Measurements from ENCODE around the gene ARVCF.

ARVCF gene

DNA sequence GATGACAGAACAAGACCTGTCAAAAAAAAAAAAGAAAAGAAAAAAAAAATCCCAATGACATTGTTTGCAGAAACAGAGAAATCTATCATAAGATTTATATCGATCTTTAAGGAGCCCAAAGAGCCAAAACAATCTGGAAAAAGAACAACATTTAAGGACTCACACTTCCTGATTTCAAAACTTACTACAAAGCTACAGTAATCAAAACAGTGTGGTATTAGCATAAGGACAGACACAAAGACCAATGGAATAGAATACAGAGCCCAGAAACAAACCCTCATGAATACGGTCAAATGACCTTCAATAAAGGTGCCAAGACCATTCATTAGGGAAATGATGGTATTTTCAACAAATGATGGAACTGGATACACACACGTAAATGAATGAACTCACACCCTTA is 12.2 kb downstream of the ARVCF start:
- Histone ChIP-seq H3K27ac (ENCODE audit: poor library complexity, severe bottlenecking) (no peak overlapping the region), H3K36me3 (ENCODE audit: low read depth) (no peaks in the 10 kb centered on the region), H3K27me3 (ENCODE audit: insufficient read depth, poor library complexity, severe bottlenecking) (no peaks in the 10 kb centered on the region), H3K9me3 (ENCODE audit: severe bottlenecking) (peaks cover 2% of the 10 kb centered on the region), H3K4me3 (ENCODE audit: severe bottlenecking) (no peak overlapping the region), H3K4me1 (ENCODE audit: insufficient read depth, poor library complexity, severe bottlenecking) (no peaks in the 10 kb centered on the region)
- DNase-seq (ENCODE audit: low spot score) = no peak
- no peak for ATAC-seq (ENCODE audit: low read depth)
- TF ChIP-seq, protein P1, sequence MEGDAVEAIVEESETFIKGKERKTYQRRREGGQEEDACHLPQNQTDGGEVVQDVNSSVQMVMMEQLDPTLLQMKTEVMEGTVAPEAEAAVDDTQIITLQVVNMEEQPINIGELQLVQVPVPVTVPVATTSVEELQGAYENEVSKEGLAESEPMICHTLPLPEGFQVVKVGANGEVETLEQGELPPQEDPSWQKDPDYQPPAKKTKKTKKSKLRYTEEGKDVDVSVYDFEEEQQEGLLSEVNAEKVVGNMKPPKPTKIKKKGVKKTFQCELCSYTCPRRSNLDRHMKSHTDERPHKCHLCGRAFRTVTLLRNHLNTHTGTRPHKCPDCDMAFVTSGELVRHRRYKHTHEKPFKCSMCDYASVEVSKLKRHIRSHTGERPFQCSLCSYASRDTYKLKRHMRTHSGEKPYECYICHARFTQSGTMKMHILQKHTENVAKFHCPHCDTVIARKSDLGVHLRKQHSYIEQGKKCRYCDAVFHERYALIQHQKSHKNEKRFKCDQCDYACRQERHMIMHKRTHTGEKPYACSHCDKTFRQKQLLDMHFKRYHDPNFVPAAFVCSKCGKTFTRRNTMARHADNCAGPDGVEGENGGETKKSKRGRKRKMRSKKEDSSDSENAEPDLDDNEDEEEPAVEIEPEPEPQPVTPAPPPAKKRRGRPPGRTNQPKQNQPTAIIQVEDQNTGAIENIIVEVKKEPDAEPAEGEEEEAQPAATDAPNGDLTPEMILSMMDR (IDR thresholded peaks at IDR 0.05; ENCODE audit: poor library complexity, severe bottlenecking) = no peak

- TF ChIP-seq, protein P1 (IDR thresholded peaks at IDR 0.05; ENCODE audit: poor library complexity, severe bottlenecking) = no peak
- no peaks in the 10 kb centered on the region for H3K4me1 ChIP-seq (ENCODE audit: insufficient read depth, poor library complexity, severe bottlenecking)
- H3K4me3 ChIP-seq (ENCODE audit: severe bottlenecking) = no peak overlapping the region
- no peaks in the 10 kb centered on the region for H3K27me3 ChIP-seq (ENCODE audit: insufficient read depth, poor library complexity, severe bottlenecking)
- H3K9me3 ChIP-seq (ENCODE audit: severe bottlenecking) = peaks cover 2% of the 10 kb centered on the region
- no peak overlapping the region for H3K27ac ChIP-seq (ENCODE audit: poor library complexity, severe bottlenecking)
- ATAC-seq (ENCODE audit: low read depth) (no peak), DNase-seq (ENCODE audit: low spot score) (no peak)
- H3K36me3 ChIP-seq (ENCODE audit: low read depth) = no peaks in the 10 kb centered on the region
Observed at GRCh38 chr22:20003304-20003703, 13.3 kb downstream of the ARVCF start.

- TF ChIP-seq, protein P1 (IDR thresholded peaks at IDR 0.05; ENCODE audit: poor library complexity, severe bottlenecking) = no peak
- H3K36me3 ChIP-seq (ENCODE audit: low read depth) = no peaks in the 10 kb centered on the region
- no peaks in the 10 kb centered on the region for H3K4me1 ChIP-seq (ENCODE audit: insufficient read depth, poor library complexity, severe bottlenecking)
- H3K9me3 ChIP-seq (ENCODE audit: severe bottlenecking) = peaks cover 2% of the 10 kb centered on the region
- no peaks in the 10 kb centered on the region for H3K27me3 ChIP-seq (ENCODE audit: insufficient read depth, poor library complexity, severe bottlenecking)
- ATAC-seq (ENCODE audit: low read depth) = no peak
- DNase-seq (ENCODE audit: low spot score) = no peak
- no peak overlapping the region for H3K27ac ChIP-seq (ENCODE audit: poor library complexity, severe bottlenecking)
- no peak overlapping the region for H3K4me3 ChIP-seq (ENCODE audit: severe bottlenecking)
Observed at GRCh38 chr22:20002636-20003035, 14.0 kb downstream of the ARVCF start.

- H3K4me3 ChIP-seq (ENCODE audit: severe bottlenecking) = no peak overlapping the region
- no peak for DNase-seq (ENCODE audit: low spot score)
- TF ChIP-seq, protein P1 (IDR thresholded peaks at IDR 0.05; ENCODE audit: poor library complexity, severe bottlenecking) = no peak
- ATAC-seq (ENCODE audit: low read depth) = no peak
- H3K27ac ChIP-seq (ENCODE audit: poor library complexity, severe bottlenecking) = no peak overlapping the region
- no peaks in the 10 kb centered on the region for H3K27me3 ChIP-seq (ENCODE audit: insufficient read depth, poor library complexity, severe bottlenecking)
- H3K9me3 ChIP-seq (ENCODE audit: severe bottlenecking) = peaks cover 2% of the 10 kb centered on the region
- no peaks in the 10 kb centered on the region for H3K36me3 ChIP-seq (ENCODE audit: low read depth)
- H3K4me1 ChIP-seq (ENCODE audit: insufficient read depth, poor library complexity, severe bottlenecking) = no peaks in the 10 kb centered on the region
Observed at GRCh38 chr22:20002128-20002527, 14.5 kb downstream of the ARVCF start.

- Histone ChIP-seq H3K4me3 (ENCODE audit: severe bottlenecking) (no peak overlapping the region), H3K27me3 (ENCODE audit: insufficient read depth, poor library complexity, severe bottlenecking) (no peaks in the 10 kb centered on the region), H3K4me1 (ENCODE audit: insufficient read depth, poor library complexity, severe bottlenecking) (no peaks in the 10 kb centered on the region), H3K27ac (ENCODE audit: poor library complexity, severe bottlenecking) (no peak overlapping the region), H3K9me3 (ENCODE audit: severe bottlenecking) (peaks cover 2% of the 10 kb centered on the region), H3K36me3 (ENCODE audit: low read depth) (no peaks in the 10 kb centered on the region)
- TF ChIP-seq, protein P1 (IDR thresholded peaks at IDR 0.05; ENCODE audit: poor library complexity, severe bottlenecking) = no peak
- DNase-seq (ENCODE audit: low spot score) = no peak
- no peak for ATAC-seq (ENCODE audit: low read depth)
Observed at GRCh38 chr22:20001082-20001638, 15.5 kb downstream of the ARVCF start.

Data from RWPE2 (cell line).